Measurements from ENCODE around the gene NEURL1. TPM values are rescaled to one million over a fixed set of nuclear protein-coding genes. Genes with fewer than 3 reads are reported as not detected.

The NEURL1 gene
- total and polyA plus RNA-seq, 12 donors: 0.05 to 1.0 (median 0.17) TPM; not detected in 3

- intact Hi-C loops (cut with DNase I): loop anchor here in 6 of 10 donors (5.0 to 10.0 kb wide), 5 partner anchors 35 to 238 kb away; partner anchors contain the start of gene SH3PXD2A (in 1 of the 6)
- Histone ChIP-seq H3K36me3 (peaks cover 0 to 58% (median 12%) of the 10 kb centered on the region in 9 donors), H3K27ac (peak overlapping the region in 9 of 10 donors; percentile 40 to 85 (median 72)), H3K9me3 (no peaks in the 10 kb centered on the region), H3K4me3 (no peak overlapping the region), H3K4me1 (peaks cover 47 to 97% (median 87%) of the 10 kb centered on the region in 9 donors), H3K27me3 (no peaks in the 10 kb centered on the region)
- 55 to 76% methylated on average over 20 of the region's 20 CpGs for WGBS, 2 donors
- TF ChIP-seq CTCF (IDR thresholded peaks at IDR 0.05): no peak
- ATAC-seq: peak; percentile 12 to 74 (median 41)
- peak; percentile 50 to 71 for DNase-seq
Measured at GRCh38 chr10:103616705-103617601, 123.4 kb downstream of the NEURL1 start.

GRCh38 chr10:103617602-103618385 lies 124.3 kb downstream of the NEURL1 start:
- Histone ChIP-seq H3K4me1 (peaks cover 50 to 98% (median 86%) of the 10 kb centered on the region in 9 donors), H3K9me3 (no peaks in the 10 kb centered on the region), H3K27me3 (no peaks in the 10 kb centered on the region), H3K27ac (peak overlapping the region in 9 of 10 donors; percentile 34 to 85 (median 72)), H3K36me3 (peaks cover 0 to 58% (median 6%) of the 10 kb centered on the region in 9 donors), H3K4me3 (no peak overlapping the region)
- TF ChIP-seq CTCF (IDR thresholded peaks at IDR 0.05): no peak
- WGBS, 2 donors: 86 to 88% methylated on average over 13 of the region's 13 CpGs
- ATAC-seq (no peak), DNase-seq (peak in 1 of 2 donors; percentile 10)
- intact Hi-C loops (cut with DNase I): loop anchor here in 6 of 10 donors (5.0 to 10.0 kb wide), 5 partner anchors 35 to 237 kb away; partner anchors contain the start of gene SH3PXD2A (in 1 of the 6)

DNA sequence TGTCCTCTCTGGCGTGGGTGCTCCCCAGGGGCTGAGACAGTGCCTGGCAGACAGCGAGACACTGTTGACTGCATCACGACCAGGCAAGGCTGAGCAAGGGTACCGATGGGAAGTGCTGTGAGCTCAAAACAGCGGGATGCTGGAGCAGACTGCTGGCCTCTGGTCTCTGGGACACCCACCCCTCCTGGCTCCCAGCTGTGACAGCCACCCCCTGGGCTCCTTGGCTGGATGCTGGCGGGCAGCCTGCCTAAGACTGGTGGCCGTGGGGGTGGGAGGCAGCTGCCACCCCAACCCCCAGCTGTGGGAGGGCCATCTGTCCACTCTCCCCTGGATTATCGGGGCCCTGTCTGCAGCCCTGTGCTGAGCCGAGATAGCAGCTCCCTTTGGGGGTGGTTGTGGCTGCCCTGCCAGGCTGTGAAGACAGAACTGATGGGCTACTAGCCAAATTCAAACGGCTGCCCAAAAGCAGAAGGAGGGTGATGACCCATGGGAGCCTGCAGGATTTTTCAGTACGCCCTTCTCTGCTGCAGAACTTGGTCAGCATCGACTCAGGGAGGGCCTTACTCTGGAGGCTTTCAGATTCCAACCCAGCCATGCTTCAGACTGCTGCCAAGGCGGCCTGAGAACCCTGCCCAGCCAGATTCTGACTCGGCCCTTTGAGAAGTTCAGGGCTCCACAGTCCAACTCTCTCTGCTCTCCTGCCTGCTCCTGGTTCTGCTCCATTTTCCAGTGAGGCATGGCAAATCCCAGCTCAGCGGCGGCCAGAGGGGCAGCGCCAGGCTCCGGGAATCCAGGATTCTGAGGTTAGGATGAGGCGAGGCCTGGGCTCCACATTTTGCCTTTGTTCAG lies 125.3 kb downstream of the NEURL1 start:
- DNase-seq: peak; percentile 74 to 75
- H3K27me3 ChIP-seq: no peaks in the 10 kb centered on the region
- H3K4me1 ChIP-seq: peaks cover 50 to 95% (median 87%) of the 10 kb centered on the region in 9 donors
- intact Hi-C loops (cut with DNase I): loop anchor here in 6 of 10 donors (5.0 to 10.0 kb wide), 5 partner anchors 34 to 236 kb away; partner anchors contain the start of gene SH3PXD2A (in 1 of the 6)
- H3K4me3 ChIP-seq: no peak overlapping the region
- TF ChIP-seq CTCF (IDR thresholded peaks at IDR 0.05): no peak
- ATAC-seq: peak; percentile 37 to 77 (median 44)
- peak overlapping the region in 9 of 10 donors; percentile 34 to 85 (median 72) for H3K27ac ChIP-seq
- no peaks in the 10 kb centered on the region for H3K9me3 ChIP-seq
- H3K36me3 ChIP-seq: peaks cover 0 to 57% (median 0%) of the 10 kb centered on the region in 9 donors
- whole genome bisulfite sequencing, 2 donors: 36 to 37% methylated on average over 19 of the region's 19 CpGs
